H1 (cell line): ENCODE results near the gene LUM. TPM values are rescaled to one million over a fixed set of nuclear protein-coding genes. Genes with fewer than 3 reads are reported as not detected.

Source experiments
- CTCF ChIA-PET: fragments of 300-600 bp; sonication (Branson Sonifier 250); formaldehyde crosslinking; loops from one replicate; lab custom pipeline; 2021; ENCODE audit not compliant: partially characterized antibody; lab: Charles Lee
- POLR2A ChIA-PET: fragments of 300-600 bp; sonication (Branson Sonifier 250); formaldehyde crosslinking; loops from one replicate; lab custom pipeline; 2021; ENCODE audit warnings: inconsistent platforms; ENCODE audit not compliant: partially characterized antibody; lab: Charles Lee
- DNase-seq, 2 experiments: peaks; one replicate each; pipeline versions ENCODE4 v3.0.0 to v3.0.0-alpha.2; 2010 to 2022; ENCODE audit warnings: low spot score in 2 of 2, low read depth in 1 of 2, mixed read lengths in 1 of 2
- FAIRE-seq: peaks from 2 replicates; lab custom pipeline; 2011; peaks lifted over from hg19 to GRCh38; lab: Jason Lieb, UNC
- H2AFZ ChIP-seq: 2 replicates; pipeline ENCODE4 v1.8.1; 2012; ENCODE audit warnings: low read length, inconsistent platforms
- H2AK5ac ChIP-seq: 2 replicates; pipeline ENCODE4 v1.6.1; 2013; ENCODE audit warnings: low read depth, low read length
- H2BK120ac ChIP-seq: replicated peaks from 2 replicates; pipeline ENCODE3; 2013; ENCODE audit warnings: low read depth, low read length, inconsistent platforms
- H2BK12ac ChIP-seq: 2 replicates; pipeline ENCODE4 v1.6.1; 2013; ENCODE audit warnings: low read depth, low read length
- H2BK15ac ChIP-seq: 2 replicates; pipeline ENCODE4 v1.6.1; 2013; ENCODE audit warnings: low read length
- H2BK20ac ChIP-seq: 2 replicates; pipeline ENCODE4 v1.6.1; 2013; ENCODE audit warnings: low read length
- H2BK5ac ChIP-seq: 2 replicates; pipeline ENCODE4 v1.6.1; 2013; ENCODE audit warnings: low read depth, low read length
- H3K14ac ChIP-seq: 2 replicates; pipeline ENCODE4 v1.6.1; 2013; ENCODE audit warnings: inconsistent platforms; ENCODE audit not compliant: insufficient read length
- H3K18ac ChIP-seq: 2 replicates; pipeline ENCODE4 v1.6.1; 2013; ENCODE audit warnings: low read length; ENCODE audit errors: extremely low read depth
- H3K23ac ChIP-seq: 2 replicates; pipeline ENCODE4 v1.6.1; 2013; ENCODE audit warnings: inconsistent platforms; ENCODE audit not compliant: insufficient read length
- H3K23me2 ChIP-seq: 2 replicates; pipeline ENCODE4 v1.6.1; 2013; ENCODE audit warnings: low read depth, low read length
- H3K27ac ChIP-seq: 2 replicates; pipeline ENCODE4 v1.6.1; 2011; ENCODE audit warnings: low read depth, low read length, inconsistent platforms
- H3K27me3 ChIP-seq, 4 experiments: replicated peaks in 1 of 4; 1 replicate in 1 of 4; 2 replicates in 3 of 4; pipeline versions ENCODE4 v1.6.1 to v1.8.1; 2011 to 2013; ENCODE audit warnings: low read length in 3 of 4, mild to moderate bottlenecking in 3 of 4, inconsistent platforms in 2 of 4, mixed read lengths in 2 of 4, moderate library complexity in 1 of 4; ENCODE audit not compliant: control insufficient read depth in 3 of 4, insufficient read depth in 3 of 4; ENCODE audit errors: extremely low read depth in 1 of 4
- H3K36me3 ChIP-seq, 4 experiments: 2 replicates each; pipeline versions ENCODE4 v1.6.1 to v1.8.1; 2011 to 2013; ENCODE audit warnings: mild to moderate bottlenecking in 4 of 4, low read length in 3 of 4, moderate library complexity in 2 of 4, control low read depth in 1 of 4, inconsistent platforms in 1 of 4; ENCODE audit not compliant: insufficient read depth in 4 of 4, control insufficient read depth in 2 of 4
- H3K4ac ChIP-seq: replicated peaks from 2 replicates; pipeline ENCODE3; 2013; ENCODE audit warnings: low read length, low read depth, mixed read lengths, inconsistent platforms; ENCODE audit not compliant: insufficient read length
- H3K4me1 ChIP-seq, 4 experiments: replicated peaks in 1 of 4; 1 replicate in 1 of 4; 2 replicates in 3 of 4; pipeline versions ENCODE4 v1.6.1 to v1.8.1; 2011 to 2013; ENCODE audit warnings: low read length in 3 of 4, inconsistent platforms in 2 of 4, mixed read lengths in 1 of 4; ENCODE audit not compliant: insufficient read depth in 4 of 4, control insufficient read depth in 3 of 4
- H3K4me2 ChIP-seq, 2 experiments: 2 replicates each; pipeline versions ENCODE4 v1.6.1 to v1.8.1; 2011 to 2013; ENCODE audit warnings: low read depth in 2 of 2, low read length in 2 of 2, control low read depth in 1 of 2, inconsistent platforms in 1 of 2, mild to moderate bottlenecking in 1 of 2; ENCODE audit not compliant: insufficient read depth in 1 of 2
- H3K4me3 ChIP-seq, 4 experiments: fragments of 200-600, 300-600 bp in 1 of 4; sonication (generic), shearing (Covaris generic), sonication (Bioruptor Twin) in 1 of 4; 2 replicates each; pipeline versions ENCODE4 v1.5.1 to v1.8.1; 2011 to 2016; ENCODE audit warnings: low read length in 4 of 4, low read depth in 3 of 4, control low read depth in 2 of 4, inconsistent platforms in 2 of 4, mild to moderate bottlenecking in 2 of 4, mixed read lengths in 1 of 4, moderate library complexity in 1 of 4; ENCODE audit not compliant: insufficient read depth in 2 of 4; ENCODE audit errors: extremely low read depth in 1 of 4
- H3K56ac ChIP-seq: replicated peaks from 2 replicates; pipeline ENCODE3; 2013; ENCODE audit warnings: low read depth, mild to moderate bottlenecking, mixed read lengths, low read length, inconsistent platforms; ENCODE audit not compliant: insufficient read length
- H3K79me1 ChIP-seq: 2 replicates; pipeline ENCODE4 v1.6.1; 2013; ENCODE audit warnings: low read depth, low read length, control low read depth
- H3K79me2 ChIP-seq, 2 experiments: 2 replicates each; pipeline versions ENCODE4 v1.6.1 to v1.8.1; 2012 to 2013; ENCODE audit warnings: low read length in 2 of 2, mild to moderate bottlenecking in 2 of 2, inconsistent platforms in 1 of 2; ENCODE audit not compliant: insufficient read depth in 2 of 2, control insufficient read depth in 1 of 2
- H3K9ac ChIP-seq, 4 experiments: replicated peaks in 1 of 4; 1 replicate in 1 of 4; 2 replicates in 3 of 4; pipeline versions ENCODE4 v1.6.1 to v1.8.1; 2011 to 2013; ENCODE audit warnings: low read depth in 3 of 4, low read length in 3 of 4, control low read depth in 2 of 4, mild to moderate bottlenecking in 2 of 4, moderate library complexity in 2 of 4, inconsistent platforms in 1 of 4; ENCODE audit errors: extremely low read depth in 1 of 4
- H3K9me3 ChIP-seq, 2 experiments: 2 replicates each; pipeline versions ENCODE4 v1.6.1 to v1.8.1; 2012 to 2013; ENCODE audit warnings: mild to moderate bottlenecking in 2 of 2, moderate library complexity in 2 of 2, control low read depth in 1 of 2, inconsistent platforms in 1 of 2, low read depth in 1 of 2, low read length in 1 of 2, mixed read lengths in 1 of 2; ENCODE audit not compliant: insufficient read depth in 2 of 2
- H4K20me1 ChIP-seq, 2 experiments: replicated peaks in 1 of 2; 2 replicates each; pipeline versions ENCODE3 to v1.8.1; 2011 to 2013; ENCODE audit warnings: inconsistent platforms in 2 of 2, low read length in 2 of 2, mild to moderate bottlenecking in 1 of 2; ENCODE audit not compliant: insufficient read depth in 2 of 2, control insufficient read depth in 1 of 2
- H4K5ac ChIP-seq: 2 replicates; pipeline ENCODE4 v1.6.1; 2013; ENCODE audit warnings: low read length, low read depth, mixed read lengths, inconsistent platforms; ENCODE audit not compliant: insufficient read length
- H4K8ac ChIP-seq: 2 replicates; pipeline ENCODE4 v1.8.0; 2013; ENCODE audit warnings: mild to moderate bottlenecking, moderate library complexity, low read length, inconsistent platforms; ENCODE audit not compliant: insufficient read depth; ENCODE audit errors: extremely low read depth
- H4K91ac ChIP-seq: replicated peaks from 2 replicates; pipeline ENCODE3; 2013; ENCODE audit warnings: low read length, mixed read lengths, inconsistent platforms; ENCODE audit not compliant: insufficient read length
- CBX5 ChIP-seq: fragments of 300-800, 300-1000 bp; sonication (generic); IDR thresholded peaks from 2 replicates; pipeline ENCODE4 v1.7.1; 2016; ENCODE audit warnings: antibody characterized with exemption, low read length, low read depth
- HDAC6 ChIP-seq: IDR thresholded peaks from one replicate; pipeline ENCODE4 v1.7.1; 2012; ENCODE audit warnings: low read depth, mild to moderate bottlenecking, inconsistent platforms, low read length, moderate library complexity
- KDM5A ChIP-seq: fragments of 200-600 bp; IDR thresholded peaks from 2 replicates; pipeline ENCODE4 v1.7.1; 2012; ENCODE audit warnings: mild to moderate bottlenecking, low read length, inconsistent platforms, mixed read lengths
- POLR2A ChIP-seq, 2 experiments: IDR thresholded peaks; 1 replicate in 1 of 2; 2 replicates in 1 of 2; pipeline ENCODE4 v1.6.1; 2011; ENCODE audit warnings: low read depth in 2 of 2, low read length in 2 of 2, mild to moderate bottlenecking in 2 of 2; ENCODE audit errors: control extremely low read depth in 1 of 2
- POU5F1 ChIP-seq: IDR thresholded peaks from 2 replicates; pipeline ENCODE4 v1.6.1; 2011; ENCODE audit warnings: low read depth, mild to moderate bottlenecking, low read length, moderate library complexity
- RAD21 ChIP-seq, 2 experiments: IDR thresholded peaks in 1 of 2; conservative IDR thresholded peaks in 1 of 2; 2 replicates each; pipeline ENCODE4 v1.6.1; 2011; ENCODE audit warnings: low read depth in 2 of 2, low read length in 2 of 2, improper control_type of control experiment in 1 of 2, inconsistent platforms in 1 of 2, mild to moderate bottlenecking in 1 of 2, moderate library complexity in 1 of 2
- SRF ChIP-seq: IDR thresholded peaks from 2 replicates; pipeline ENCODE4 v1.6.1; 2011; ENCODE audit warnings: mild to moderate bottlenecking, low read depth, low read length, moderate library complexity
- YY1 ChIP-seq: IDR thresholded peaks from 2 replicates; pipeline ENCODE4 v1.6.1; 2011; ENCODE audit warnings: low read depth, mild to moderate bottlenecking, low read length
- WGBS, 2 experiments: shearing (Covaris generic) in 1 of 2; methylation state at CpG; one replicate each; pipeline versions ENCODE4 v1.1.6 to v1.1.7; 2013 to 2015; ENCODE audit warnings: low lambda C conversion rate in 2 of 2, mixed read lengths in 2 of 2, inconsistent platforms in 1 of 2, low coverage in 1 of 2, missing lambda C conversion rate in 1 of 2; ENCODE audit not compliant: insufficient replicate concordance in 2 of 2, insufficient coverage in 1 of 2, insufficient read length in 1 of 2; ENCODE audit errors: extremely low coverage in 1 of 2, missing lambda C conversion rate in 1 of 2; 5-methylcytosine and 5-hydroxymethylcytosine counted together
- long read RNA-seq, 2 experiments: library from RNA in 1 of 2; library from capped mRNA in 1 of 2; stranded (forward); transcript quantifications; one replicate each; pipeline ENCODE4 v2.0.0, GENCODE V29; 2021; ENCODE audit warnings: inconsistent platforms in 1 of 2
- polyA minus RNA-seq, 3 experiments: library from RNA; depleted of rRNA, polyadenylated mRNA; stranded (reverse); fragments of >200 nt; gene quantifications; 1 replicate in 2 of 3; 2 replicates in 1 of 3; pipeline ENCODE4 v1.2.3, GENCODE V29; 2011
- polyA plus RNA-seq, 7 experiments: library from polyadenylated mRNA; depleted of rRNA in 3 of 7; stranded (reverse) in 5 of 7; unstranded in 2 of 7; fragments of >200 nt in 5 of 7; fragments of 200-250 nt in 2 of 7; gene quantifications; 1 replicate in 5 of 7; 2 replicates in 1 of 7; 4 replicates in 1 of 7; pipeline versions ENCODE4 v1.2.1 to v1.2.3, GENCODE V29; 2011 to 2013; ENCODE audit warnings: missing spikeins in 2 of 7, mixed read lengths in 2 of 7
- total RNA-seq: library from RNA; stranded (reverse); fragmentation: NEBNext Ultra II Directional; extraction: Animal tissue kit (Norgen Biotek cat#: 25700); gene quantifications from 2 replicates; pipeline ENCODE4 v1.2.1, GENCODE V29; 2021
- TF ChIP-seq, protein P1 (sequence below): IDR thresholded peaks from 2 replicates; pipeline ENCODE4 v1.6.1; 2011; ENCODE audit warnings: low read depth, mild to moderate bottlenecking, low read length; ENCODE audit not compliant: insufficient read depth

Gene LUM
- total RNA-seq (not detected in 2 replicates), polyA plus RNA-seq (2011; rRNA removed) (not detected in 2 replicates), polyA minus RNA-seq (2011; rRNA and poly(A)+ RNA removed) (0.22 TPM in 1 of 2 replicates, not detected in the other)
- polyA plus RNA-seq (2011; cell fraction: cytosol; rRNA removed), result 0.03 TPM
- polyA plus RNA-seq (2011; cell fraction: nucleus; rRNA removed), result not detected
- 0.24 to 0.37 TPM in 2 of 4 replicates, not detected in the others for polyA plus RNA-seq (2012, experiment 1 of 2)
- not detected for polyA plus RNA-seq (2012, experiment 2 of 2)
- not detected for polyA plus RNA-seq (2013, experiment 1 of 2)
- not detected for polyA plus RNA-seq (2013, experiment 2 of 2)
- not detected for polyA minus RNA-seq (2011; cell fraction: cytosol; rRNA and poly(A)+ RNA removed)
- not detected for polyA minus RNA-seq (2011; cell fraction: nucleus; rRNA and poly(A)+ RNA removed)
- long read RNA-seq, experiment 1, result 0 reads
- long read RNA-seq, experiment 2, result 0 reads

DNA sequence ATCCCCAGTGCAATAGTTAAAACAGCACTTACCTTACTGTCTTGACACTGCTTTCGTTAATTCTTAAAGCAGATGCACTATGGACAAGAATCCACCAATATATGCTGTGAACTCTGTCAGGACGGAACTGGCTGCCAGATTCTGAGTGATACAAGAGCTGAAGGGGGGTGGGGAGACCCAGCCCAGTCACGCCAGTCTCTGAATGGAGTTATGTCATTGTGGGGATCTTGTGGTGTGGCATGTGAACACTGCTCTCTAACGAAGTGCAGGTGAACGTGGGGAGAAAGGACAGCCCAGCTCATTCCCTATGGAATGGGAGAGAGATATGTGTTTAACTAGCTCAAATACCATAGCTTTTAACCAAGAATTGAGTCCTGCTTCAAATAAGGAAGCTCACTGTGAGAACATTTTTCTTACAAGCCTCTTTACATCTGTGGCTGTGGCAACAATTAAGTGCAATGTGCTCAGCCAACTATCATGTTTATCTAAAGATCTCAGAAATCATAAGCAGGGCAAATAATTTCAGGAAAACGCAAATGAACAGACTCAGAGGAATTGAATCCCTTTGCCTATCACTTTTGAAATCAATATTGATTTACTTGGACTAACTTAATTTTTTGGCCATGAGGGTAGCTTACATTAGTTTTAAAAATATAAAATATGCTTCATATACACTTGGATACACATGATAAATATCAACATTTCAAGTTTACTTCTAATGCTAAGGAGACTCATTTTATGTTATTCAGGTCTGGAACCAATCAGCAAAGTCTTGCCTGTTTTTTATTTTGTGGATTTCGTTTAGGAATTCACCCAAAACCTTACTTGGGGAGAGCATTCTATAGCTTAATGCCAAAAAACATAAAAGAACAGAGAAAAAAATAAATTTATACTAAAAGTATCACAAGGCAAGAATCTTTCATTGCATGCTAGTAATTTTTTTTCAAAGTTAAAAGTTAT lies at the start of gene LUM:
LUM (minus strand) TSS at position 129 of the 960 bp plus-strand sequence. CDS start 2,515 bp downstream, outside the sequence.
- H3K36me3 ChIP-seq, result no peaks in the 10 kb centered on the region
- no peaks in the 10 kb centered on the region for H3K79me1 ChIP-seq
- no peak within 1 kb of the TSS for H2BK20ac ChIP-seq
- H3K4me3 ChIP-seq, result no peak within 1 kb of the TSS
- H2BK15ac ChIP-seq, result no peak within 1 kb of the TSS
- peak within 1 kb of the TSS; percentile 72 for H2AFZ ChIP-seq
- H3K27ac ChIP-seq, result no peak within 1 kb of the TSS
- no peak within 1 kb of the TSS for H3K14ac ChIP-seq
- no peaks in the 10 kb centered on the region for H3K23me2 ChIP-seq
- H3K27me3 ChIP-seq, result no peaks in the 10 kb centered on the region
- no peaks in the 10 kb centered on the region for H3K9me3 ChIP-seq
- no peak within 1 kb of the TSS for H4K91ac ChIP-seq
- ChIA-PET CTCF (interaction anchor here (0.5 to 1.5 kb wide), 4 partner anchors 17 to 219 kb away, joined by 3 to 5 read pairs (median 3); no protein-coding TSS in a partner anchor), POLR2A (no interaction called here)
- no peak within 1 kb of the TSS for H3K4ac ChIP-seq
- FAIRE-seq, result no peak
- WGBS, 2 experiments, result 79% methylated on average over 7 of the region's 7 CpGs; no CpG with 5 or more reads in 1 of the 2 experiments
- no peak within 1 kb of the TSS for H4K5ac ChIP-seq
- no peak within 1 kb of the TSS for H3K4me2 ChIP-seq
- no peak within 1 kb of the TSS for H2AK5ac ChIP-seq
- no peak within 1 kb of the TSS for H3K9ac ChIP-seq
- no peaks in the 10 kb centered on the region for H3K4me1 ChIP-seq
- no peak within 1 kb of the TSS for H3K56ac ChIP-seq
- H2BK120ac ChIP-seq, result no peak within 1 kb of the TSS
- no peak within 1 kb of the TSS for H2BK5ac ChIP-seq
- H3K18ac ChIP-seq, result no peak within 1 kb of the TSS
- H4K20me1 ChIP-seq, result no peaks in the 10 kb centered on the region
- H4K8ac ChIP-seq, result no peak within 1 kb of the TSS
- no peak within 1 kb of the TSS for H2BK12ac ChIP-seq
- no peaks in the 10 kb centered on the region for H3K79me2 ChIP-seq
- H3K23ac ChIP-seq, result no peak within 1 kb of the TSS
- DNase-seq, result no peak
- no peak for TF ChIP-seq KDM5A
- TF ChIP-seq YY1, result no peak
- TF ChIP-seq SRF, result no peak
- TF ChIP-seq POU5F1, result no peak
- TF ChIP-seq RAD21 (IDR thresholded peaks at IDR 0.05 in 1 of 2, conservative IDR thresholded peaks at IDR 0.05 in 1 of 2; ENCODE audit: low read depth in 2 of 2, low read length in 2 of 2), result no peak
- no peak for TF ChIP-seq HDAC6
- TF ChIP-seq, protein P1, sequence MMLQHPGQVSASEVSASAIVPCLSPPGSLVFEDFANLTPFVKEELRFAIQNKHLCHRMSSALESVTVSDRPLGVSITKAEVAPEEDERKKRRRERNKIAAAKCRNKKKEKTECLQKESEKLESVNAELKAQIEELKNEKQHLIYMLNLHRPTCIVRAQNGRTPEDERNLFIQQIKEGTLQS, result no peak
- no peak for TF ChIP-seq POLR2A (IDR thresholded peaks at IDR 0.05; ENCODE audit: control extremely low read depth in 1 of 2, low read depth in 2 of 2, low read length in 2 of 2)
- no peak for TF ChIP-seq CBX5
